K562 (cell line): ENCODE results near the gene UHMK1. TPM values are rescaled to one million over a fixed set of nuclear protein-coding genes. Genes with fewer than 3 reads are reported as not detected.

Experiments
- AFF4 ChIP-seq: sonication (generic); formaldehyde crosslinking; IDR thresholded peaks from 2 replicates; pipeline ENCODE4 v1.8.0; 2023; ENCODE audit warnings: mild to moderate bottlenecking, missing genetic modification reagents
- ATF6 ChIP-seq: sonication (generic); formaldehyde crosslinking; IDR thresholded peaks from 2 replicates; pipeline ENCODE4 v1.4.0; 2020; ENCODE audit warnings: mild to moderate bottlenecking, missing genetic modification reagents
- CBX3 ChIP-seq, 2 experiments: IDR thresholded peaks; 1 replicate in 1 of 2; 2 replicates in 1 of 2; pipeline ENCODE4 v1.6.1; 2012; ENCODE audit warnings: inconsistent platforms in 2 of 2, low read length in 2 of 2, borderline replicate concordance in 1 of 2, control low read depth in 1 of 2
- ELF1 ChIP-seq: fragments of 200-800 bp; sonication (Bioruptor generic); IDR thresholded peaks from 2 replicates; pipeline ENCODE4 v1.6.1; 2016; ENCODE audit warnings: missing genetic modification characterization, missing compliant biosample characterization
- EP300 ChIP-seq: IDR thresholded peaks from 2 replicates; pipeline ENCODE4 v1.6.1; 2012; ENCODE audit warnings: low read length, improper control_type of control experiment
- FOXK2 ChIP-seq, 2 experiments: fragments of 450-650 bp; IDR thresholded peaks in 1 of 2; conservative IDR thresholded peaks in 1 of 2; 2 replicates each; pipeline ENCODE4 v1.6.1; 2016; ENCODE audit warnings: low read depth in 2 of 2, mild to moderate bottlenecking in 1 of 2
- GABPB1 ChIP-seq: sonication (generic); formaldehyde crosslinking; IDR thresholded peaks from 2 replicates; pipeline ENCODE4 v1.8.0; 2022; ENCODE audit warnings: mild to moderate bottlenecking, missing genetic modification reagents
- HCFC1 ChIP-seq: IDR thresholded peaks from 2 replicates; pipeline ENCODE4 v1.6.1; 2012; ENCODE audit warnings: low read depth, low read length, improper control_type of control experiment
- MYC ChIP-seq, 2 experiments: fragments of 250-450 bp in 1 of 2; sonication (Bioruptor Pico) in 1 of 2; IDR thresholded peaks; 2 replicates each; pipeline versions ENCODE4 v1.5.1 to v1.6.1; 2012 to 2021; ENCODE audit warnings: low read depth in 2 of 2, borderline replicate concordance in 1 of 2, improper control_type of control experiment in 1 of 2, low read length in 1 of 2, mild to moderate bottlenecking in 1 of 2, moderate library complexity in 1 of 2
- NEUROD1 ChIP-seq: fragments of 150-350 bp; IDR thresholded peaks from 2 replicates; pipeline ENCODE4 v1.6.1; 2014; ENCODE audit warnings: borderline replicate concordance, low read length, low read depth; ENCODE audit not compliant: partially characterized antibody
- NR1H2 ChIP-seq: sonication (generic); formaldehyde crosslinking; IDR thresholded peaks from 2 replicates; pipeline ENCODE4 v1.4.0; 2020; ENCODE audit warnings: mild to moderate bottlenecking, missing genetic modification reagents
- PRDM10 ChIP-seq: fragments of 450-650 bp; IDR thresholded peaks from 2 replicates; pipeline ENCODE4 v1.6.1; 2018; ENCODE audit not compliant: partially characterized antibody
- RBM22 ChIP-seq: fragments of 200-400 bp; formaldehyde crosslinking; IDR thresholded peaks from 2 replicates; pipeline ENCODE4 v1.6.1; 2018; ENCODE audit warnings: low read length, low read depth; ENCODE audit not compliant: poor library complexity, severe bottlenecking
- RNF2 ChIP-seq: sonication (generic); IDR thresholded peaks from 2 replicates; pipeline ENCODE4 v1.6.1; 2016
- TEAD2 ChIP-seq: fragments of 450-650 bp; IDR thresholded peaks from 2 replicates; pipeline ENCODE4 v1.6.1; 2016; ENCODE audit warnings: missing genetic modification characterization, control low read depth, missing compliant biosample characterization
- ZBTB17 ChIP-seq: fragments of 450-650 bp; formaldehyde crosslinking; IDR thresholded peaks from 2 replicates; pipeline ENCODE4 v1.4.0; 2020; ENCODE audit warnings: mild to moderate bottlenecking
- ZNF586 ChIP-seq: fragments of 450-650 bp; formaldehyde crosslinking; conservative IDR thresholded peaks from 2 replicates; pipeline ENCODE4 v1.4.0; 2020; ENCODE audit warnings: mild to moderate bottlenecking, moderate library complexity
- polyA plus RNA-seq, 8 experiments: library from polyadenylated mRNA; depleted of rRNA in 4 of 8; stranded (reverse) in 5 of 8; unstranded in 3 of 8; fragments of >200 nt; fragmentation: Nextera tagmentation in 2 of 8; fragmentation: Illumina TruSeq in 1 of 8; extraction: Ambion mirVana in 2 of 8; extraction: Trizol in 1 of 8; gene quantifications; 2 replicates each; pipeline versions ENCODE4 v1.2.1 to v1.2.3, GENCODE V29; 2011 to 2014; ENCODE audit warnings: inconsistent platforms in 1 of 8, missing spikeins in 1 of 8
- total RNA-seq, 7 experiments: library from RNA; depleted of rRNA in 6 of 7; stranded (reverse); fragments of >200 nt in 6 of 7; fragmentation: Illumina TruSeq in 2 of 7; extraction: Trizol in 2 of 7; gene quantifications; 2 replicates each; pipeline versions ENCODE4 v1.2.1 to v1.2.3, GENCODE V29; 2011 to 2021; ENCODE audit warnings: low replicate concordance in 1 of 7

UHMK1 gene
- total and polyA plus RNA-seq, 9 of the 15 experiments (the other 6 are each of a cell fraction or from before 2014, with no cell fraction given): 13.1 to 72.4 (median 38.3) TPM

GRCh38 chr1:162497723-162498495, at the start of gene UHMK1 (continued):
- no peak for TF ChIP-seq TEAD2 (tag)
- peak; percentile 96 for TF ChIP-seq PRDM10
- TF ChIP-seq NR1H2 (CRISPR knock-in tag): 0 out of 2 replicates have a peak, but pooled peaks have one; percentile 70
- no peak for TF ChIP-seq ZNF586 (CRISPR knock-in tag)
- peak; percentile 87 for TF ChIP-seq ELF1
- 0 out of 2 replicates have a peak, but pooled peaks have one; percentile 46 for TF ChIP-seq ZBTB17
- peak in 1 of 2 experiments; percentile 52; a peak in 1 of 3 replicates for TF ChIP-seq CBX3 (IDR thresholded peaks at IDR 0.05; ENCODE audit: borderline replicate concordance in 1 of 2, low read length in 2 of 2)
- TF ChIP-seq RBM22: peak; percentile 59
- peak; percentile 60 for TF ChIP-seq HCFC1
- TF ChIP-seq GABPB1: peak; percentile 93
- TF ChIP-seq EP300: no peak
- peak; percentile 85; the same call in 1 of the 2 replicates for TF ChIP-seq ATF6
- 0 out of 2 replicates have a peak, but pooled peaks have one; percentile 33 for TF ChIP-seq RNF2
- TF ChIP-seq FOXK2 (conservative IDR thresholded peaks at IDR 0.05 in 1 of 2, IDR thresholded peaks at IDR 0.05 in 1 of 2; ENCODE audit: low read depth in 2 of 2): 0 out of 4 replicates have a peak, but pooled peaks of 1 of the 2 experiments have one; percentile 41
- TF ChIP-seq MYC (IDR thresholded peaks at IDR 0.05; ENCODE audit: low read depth, low read length): 0 out of 2 replicates have a peak, but pooled peaks have one; percentile 33
- TF ChIP-seq MYC (CRISPR knock-in tag; IDR thresholded peaks at IDR 0.05; ENCODE audit: borderline replicate concordance, low read depth): no peak; the same call in 1 of the 2 replicates
- TF ChIP-seq AFF4 (CRISPR knock-in tag): peak; percentile 56; the same call in 1 of the 2 replicates
- no peak for TF ChIP-seq NEUROD1
